Naive B cell (primary cell): ENCODE results near the gene NOL4L. TPM values are rescaled to one million over a fixed set of nuclear protein-coding genes. Genes with fewer than 3 reads are reported as not detected.

Source experiments
- ATAC-seq, 2 donors: fragments of 150-1000 bp; cut with Tn5 transposase; 2 replicates each; pipeline ENCODE4 v1.10.0; 2021; ENCODE audit warnings: low read depth in 2 of 2, mild to moderate bottlenecking in 2 of 2, moderate library complexity in 2 of 2
- DNase-seq: peaks from one replicate; pipeline ENCODE4 v3.0.0; 2022
- H3K27ac Mint-ChIP-seq, 6 donors: one replicate each; pipeline ENCODE4 v1.8.0; 2020 to 2022; ENCODE audit warnings: mild to moderate bottlenecking in 6 of 6, mixed read lengths in 6 of 6, moderate library complexity in 5 of 6, inconsistent platforms in 2 of 6
- H3K27me3 Mint-ChIP-seq, 3 donors: one replicate each; pipeline ENCODE4 v1.8.0; 2021 to 2022; ENCODE audit warnings: mixed read lengths in 3 of 3, mild to moderate bottlenecking in 1 of 3
- H3K36me3 Mint-ChIP-seq, 2 donors: one replicate each; pipeline ENCODE4 v1.8.0; 2020 to 2022; ENCODE audit warnings: mixed read lengths in 2 of 2, inconsistent platforms in 1 of 2, mild to moderate bottlenecking in 1 of 2
- H3K4me1 Mint-ChIP-seq, 3 donors: one replicate each; pipeline ENCODE4 v1.8.0; 2020 to 2022; ENCODE audit warnings: mixed read lengths in 3 of 3, inconsistent platforms in 1 of 3, mild to moderate bottlenecking in 1 of 3, moderate library complexity in 1 of 3
- H3K4me3 Mint-ChIP-seq, 8 donors: one replicate each; pipeline ENCODE4 v1.8.0; 2020 to 2022; ENCODE audit warnings: mild to moderate bottlenecking in 8 of 8, mixed read lengths in 8 of 8, moderate library complexity in 8 of 8, inconsistent platforms in 2 of 8
- H3K9me3 Mint-ChIP-seq, 7 donors: one replicate each; pipeline ENCODE4 v1.8.0; 2020 to 2022; ENCODE audit warnings: mixed read lengths in 7 of 7, mild to moderate bottlenecking in 5 of 7, inconsistent platforms in 2 of 7, moderate library complexity in 1 of 7
- polyA plus RNA-seq, 6 donors: library from polyadenylated mRNA; unstranded; fragments of 300-500 nt; fragmentation: Illumina TruSeq; gene quantifications; one replicate each; pipeline ENCODE4 v1.2.3, GENCODE V29; 2021; ENCODE audit warnings: low read depth in 6 of 6

NOL4L gene
- polyA plus RNA-seq, 6 donors from 2014 or later: 1.3 to 4.2 (median 1.5) TPM; not detected in 1

DNA sequence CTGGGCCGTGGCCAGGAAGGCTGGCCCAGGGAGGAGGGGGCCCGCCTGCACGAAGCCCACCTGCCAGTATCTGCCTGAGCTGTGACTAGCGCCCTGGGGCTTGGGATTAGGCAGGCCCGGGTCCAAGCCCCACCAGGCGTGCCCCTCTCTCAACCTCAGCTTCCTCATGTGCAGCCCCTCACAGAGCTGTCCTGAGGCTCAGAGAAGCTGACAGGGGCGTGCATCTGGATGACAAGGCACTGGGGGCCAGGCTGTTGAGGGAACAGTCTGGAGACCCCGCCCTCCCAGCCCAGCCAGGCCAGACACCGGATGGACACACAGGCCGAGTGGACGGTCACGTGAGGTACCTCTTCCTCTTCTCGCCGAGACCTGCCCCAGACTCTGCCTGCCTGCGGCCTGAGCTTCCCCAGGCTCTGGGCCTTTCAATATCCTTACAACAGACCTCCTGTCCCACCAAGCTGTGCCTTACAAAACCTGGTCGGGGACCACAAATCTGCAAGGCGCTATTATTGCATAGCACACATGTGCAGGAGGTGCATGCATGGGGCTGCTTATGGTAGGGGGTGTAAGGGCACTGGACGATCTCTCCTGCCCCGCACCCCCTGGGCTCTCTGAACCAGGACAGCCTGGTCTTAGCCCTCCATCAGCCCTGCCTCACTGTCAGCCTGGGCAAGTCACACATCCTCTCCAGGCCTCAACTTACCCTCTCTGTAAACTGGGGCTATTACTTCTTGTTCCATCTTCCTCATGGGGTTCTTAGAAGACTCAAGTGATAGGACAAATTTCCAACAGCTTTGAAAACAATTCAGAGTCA is 20.0 kb downstream of the NOL4L start:
- Mint-ChIP-seq H3K4me1 (peaks cover 2 to 27% (median 8%) of the 10 kb centered on the region in 3 donors), H3K9me3 (no peaks in the 10 kb centered on the region), H3K4me3 (no peak overlapping the region), H3K27me3 (peaks cover 4 to 7% (median 6%) of the 10 kb centered on the region in 3 donors), H3K27ac (peak overlapping the region in 1 of 6 donors; percentile 75), H3K36me3 (no peaks in the 10 kb centered on the region)
- ATAC-seq: no peak
- DNase-seq: no peak

DNA sequence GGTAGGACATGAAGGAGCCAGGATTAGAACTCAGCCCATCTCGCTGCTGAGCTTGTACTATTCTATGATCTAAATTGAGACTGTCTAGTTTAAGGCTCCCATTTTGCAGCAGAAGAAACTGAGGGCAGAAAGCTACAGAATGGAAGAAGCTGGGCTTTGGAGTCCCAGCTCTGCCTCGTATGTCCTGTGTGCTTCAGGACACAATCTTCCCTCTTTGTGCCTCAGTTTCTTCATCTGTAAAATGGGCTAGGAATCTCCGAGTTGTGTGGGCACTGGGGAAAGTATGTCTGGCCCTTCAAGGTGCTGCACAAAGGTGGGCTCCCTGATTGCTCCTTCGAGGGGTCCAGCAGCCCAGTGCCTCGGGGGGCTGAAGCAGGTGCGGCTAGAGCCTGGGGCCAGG is 20.7 kb downstream of the NOL4L start:
- H3K27me3 Mint-ChIP-seq: peaks cover 6 to 8% (median 8%) of the 10 kb centered on the region in 3 donors
- no peak for DNase-seq
- H3K27ac Mint-ChIP-seq: no peak overlapping the region
- H3K9me3 Mint-ChIP-seq: no peaks in the 10 kb centered on the region
- H3K36me3 Mint-ChIP-seq: no peaks in the 10 kb centered on the region
- H3K4me1 Mint-ChIP-seq: peaks cover 2 to 29% (median 8%) of the 10 kb centered on the region in 3 donors
- ATAC-seq: no peak
- H3K4me3 Mint-ChIP-seq: no peak overlapping the region

DNA sequence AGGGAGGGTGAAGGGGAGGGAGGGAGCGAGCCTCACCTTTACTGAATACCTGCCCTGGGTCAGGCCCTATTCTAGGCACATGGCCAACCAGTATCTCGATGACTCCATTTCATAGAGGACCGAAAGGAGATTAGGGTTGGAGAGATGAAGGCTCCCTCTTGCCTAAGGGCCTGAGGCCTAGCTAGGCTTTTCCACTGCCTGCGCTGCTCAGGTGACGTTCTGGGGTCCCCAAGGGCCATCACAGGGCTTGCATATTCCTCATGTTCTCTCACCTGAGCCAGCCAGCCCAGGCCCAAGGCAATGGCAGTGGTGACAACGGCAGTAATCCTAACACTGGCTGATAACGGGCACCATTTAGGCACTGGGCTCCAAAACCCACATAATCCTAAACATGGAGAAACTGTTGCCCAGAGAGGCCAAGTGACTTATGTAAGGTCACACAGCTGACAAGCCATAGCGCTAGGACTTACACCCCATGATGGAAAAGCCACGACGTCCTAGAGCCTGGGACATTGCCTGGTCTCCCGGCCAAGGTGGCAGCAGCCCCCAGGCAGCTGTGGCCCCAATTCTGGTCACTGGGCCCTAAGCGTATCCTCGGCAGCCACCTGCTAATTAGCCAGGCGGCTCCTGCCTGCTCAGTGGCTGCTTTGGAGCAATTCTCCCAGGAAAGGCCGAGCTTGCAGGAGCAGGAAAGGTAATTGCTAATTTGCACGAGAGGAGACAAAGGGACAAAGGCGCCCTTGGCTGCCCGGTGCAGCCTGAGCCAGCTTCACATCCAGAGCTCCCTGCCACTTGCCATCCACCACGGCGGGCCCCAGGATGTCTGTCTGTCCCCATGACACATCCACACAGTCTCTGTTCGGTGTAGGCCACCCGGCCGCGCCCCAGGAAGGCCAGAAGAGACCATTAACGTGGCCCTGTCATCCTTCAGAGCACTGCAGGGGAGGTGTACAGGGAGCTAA is 21.5 kb downstream of the NOL4L start:
- Mint-ChIP-seq H3K27ac (no peak overlapping the region), H3K27me3 (peaks cover 10 to 17% (median 14%) of the 10 kb centered on the region in 3 donors), H3K36me3 (no peaks in the 10 kb centered on the region), H3K4me3 (no peak overlapping the region), H3K4me1 (peaks cover 2 to 29% (median 11%) of the 10 kb centered on the region in 3 donors), H3K9me3 (no peaks in the 10 kb centered on the region)
- ATAC-seq (no peak), DNase-seq (no peak)

GRCh38 chr20:32562495-32562911 is 22.6 kb downstream of the NOL4L start:
- peak overlapping the region in 1 of 6 donors; percentile 70 for H3K27ac Mint-ChIP-seq

GRCh38 chr20:32560989-32561830 is 23.9 kb downstream of the NOL4L start:
- DNase-seq (no peak), ATAC-seq (peak; percentile 48 to 50)
- peak overlapping the region in 1 of 6 donors; percentile 36 for H3K27ac Mint-ChIP-seq
- no peaks in the 10 kb centered on the region for H3K36me3 Mint-ChIP-seq
- peaks cover 10 to 22% (median 14%) of the 10 kb centered on the region in 3 donors for H3K27me3 Mint-ChIP-seq
- H3K9me3 Mint-ChIP-seq: no peaks in the 10 kb centered on the region
- H3K4me3 Mint-ChIP-seq: no peak overlapping the region
- H3K4me1 Mint-ChIP-seq: peaks cover 2 to 29% (median 11%) of the 10 kb centered on the region in 3 donors

More at GRCh38 chr20:32562495-32562911, 22.6 kb downstream of the NOL4L start:
- DNase-seq (no peak), ATAC-seq (no peak)
- Mint-ChIP-seq H3K4me1 (peaks cover 2 to 29% (median 11%) of the 10 kb centered on the region in 3 donors), H3K4me3 (no peak overlapping the region), H3K27me3 (peaks cover 10 to 22% (median 14%) of the 10 kb centered on the region in 3 donors), H3K36me3 (no peaks in the 10 kb centered on the region), H3K9me3 (no peaks in the 10 kb centered on the region)

DNA sequence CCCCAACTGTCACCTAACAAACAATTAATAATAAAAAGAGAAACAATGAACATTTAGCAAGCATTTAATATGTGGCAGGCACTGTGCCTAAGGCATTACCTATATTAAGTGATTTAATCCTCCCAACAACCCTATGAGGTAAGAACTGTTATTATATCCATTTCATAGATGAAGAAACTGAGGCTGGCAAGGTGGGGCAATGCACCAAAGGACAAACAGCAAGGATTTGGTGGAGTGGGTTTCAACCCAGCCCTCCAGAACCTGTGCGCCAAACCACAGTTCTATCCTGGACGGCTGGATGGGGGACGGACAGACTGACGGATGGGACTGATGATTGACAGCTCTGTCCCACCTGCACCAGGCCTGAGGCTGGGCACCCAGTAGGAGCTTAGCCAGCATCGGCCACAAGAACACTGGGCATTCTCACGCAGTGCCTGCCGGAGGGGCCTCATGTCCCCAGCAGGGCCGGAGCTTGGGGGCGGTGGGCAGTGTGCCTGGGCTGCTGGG is 24.6 kb downstream of the NOL4L start:
- H3K4me3 Mint-ChIP-seq: peak overlapping the region in 2 of 8 donors; percentile 5 to 24
- peaks cover 2 to 26% (median 10%) of the 10 kb centered on the region in 3 donors for H3K4me1 Mint-ChIP-seq
- DNase-seq (no peak), ATAC-seq (no peak)
- H3K27ac Mint-ChIP-seq: peak overlapping the region in 1 of 6 donors; percentile 51
- no peaks in the 10 kb centered on the region for H3K9me3 Mint-ChIP-seq
- peaks cover 10 to 22% (median 14%) of the 10 kb centered on the region in 3 donors for H3K27me3 Mint-ChIP-seq
- H3K36me3 Mint-ChIP-seq: no peaks in the 10 kb centered on the region

DNA sequence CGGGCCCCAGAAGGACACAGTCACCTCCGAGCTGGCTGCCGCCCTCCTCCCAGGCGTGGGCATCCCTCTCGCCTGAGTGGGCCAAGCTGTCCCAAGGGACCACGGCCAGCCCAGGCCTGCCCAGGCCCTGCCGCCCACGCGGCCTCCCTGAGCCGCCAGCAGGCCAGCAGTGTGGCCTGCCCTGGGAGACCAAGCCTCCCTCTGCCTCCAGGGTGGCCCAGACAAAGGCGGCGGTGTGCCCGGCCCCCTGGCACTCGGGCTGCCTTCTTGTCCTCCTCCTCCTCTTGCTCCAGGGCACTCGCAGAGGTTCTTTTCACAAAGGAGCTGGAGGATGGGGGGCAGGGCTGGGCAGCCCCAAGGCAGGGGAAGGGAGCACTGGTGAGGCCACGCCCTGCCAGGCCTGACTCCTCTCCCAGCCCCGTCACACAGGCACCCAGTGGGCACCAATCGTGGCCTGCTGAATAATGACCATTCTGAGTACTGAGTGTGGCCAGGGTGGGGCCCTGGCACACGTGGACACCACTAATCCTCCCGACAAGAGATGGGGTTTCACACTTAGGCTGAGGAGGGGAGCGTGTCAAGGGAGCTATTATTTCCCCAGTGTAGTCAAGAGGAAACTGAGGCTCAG is 25.3 kb downstream of the NOL4L start:
- Mint-ChIP-seq H3K27ac (no peak overlapping the region), H3K4me3 (no peak overlapping the region), H3K9me3 (no peaks in the 10 kb centered on the region), H3K27me3 (peaks cover 10 to 22% (median 14%) of the 10 kb centered on the region in 3 donors), H3K36me3 (no peaks in the 10 kb centered on the region), H3K4me1 (peaks cover 2 to 23% (median 10%) of the 10 kb centered on the region in 3 donors)
- ATAC-seq (no peak), DNase-seq (no peak)

DNA sequence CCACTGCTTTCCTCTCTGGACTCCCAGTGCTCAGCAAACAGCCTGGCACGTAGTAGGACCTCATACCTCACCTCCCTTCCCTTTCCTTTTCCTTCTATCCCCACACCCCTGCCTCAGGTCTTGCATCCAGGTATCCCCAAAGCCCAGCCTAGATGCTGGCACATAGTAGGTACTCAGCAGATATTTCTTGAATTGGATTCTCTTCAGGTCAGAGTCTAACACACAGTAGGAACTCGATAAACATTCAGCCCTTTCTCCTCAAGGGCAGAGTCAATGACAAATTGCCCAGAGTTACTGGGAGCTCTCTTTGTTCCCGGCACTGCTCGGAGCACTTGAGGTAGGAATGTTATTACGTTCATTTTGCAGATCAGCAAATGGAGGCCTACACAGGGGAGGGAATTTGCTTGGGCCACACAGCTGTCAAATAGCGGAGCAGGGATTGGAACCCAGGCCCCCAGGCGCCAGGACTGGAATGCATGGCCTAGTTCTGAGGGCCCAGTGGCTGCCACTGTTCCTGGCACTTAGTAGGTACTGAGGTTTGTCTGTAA is 25.9 kb downstream of the NOL4L start:
- ATAC-seq (no peak), DNase-seq (no peak)
- Mint-ChIP-seq H3K27ac (no peak overlapping the region), H3K27me3 (peaks cover 10 to 22% (median 14%) of the 10 kb centered on the region in 3 donors), H3K4me3 (no peak overlapping the region), H3K4me1 (peaks cover 2 to 28% (median 14%) of the 10 kb centered on the region in 3 donors), H3K36me3 (no peaks in the 10 kb centered on the region), H3K9me3 (no peaks in the 10 kb centered on the region)

GRCh38 chr20:32558526-32558925 is 26.6 kb downstream of the NOL4L start:
- DNase-seq: no peak
- Mint-ChIP-seq H3K4me3 (peak overlapping the region in 1 of 8 donors; percentile 77), H3K27me3 (peaks cover 10 to 22% (median 14%) of the 10 kb centered on the region in 3 donors), H3K36me3 (no peaks in the 10 kb centered on the region), H3K4me1 (peaks cover 2 to 28% (median 14%) of the 10 kb centered on the region in 3 donors), H3K9me3 (no peaks in the 10 kb centered on the region), H3K27ac (no peak overlapping the region)
- ATAC-seq: no peak

DNA sequence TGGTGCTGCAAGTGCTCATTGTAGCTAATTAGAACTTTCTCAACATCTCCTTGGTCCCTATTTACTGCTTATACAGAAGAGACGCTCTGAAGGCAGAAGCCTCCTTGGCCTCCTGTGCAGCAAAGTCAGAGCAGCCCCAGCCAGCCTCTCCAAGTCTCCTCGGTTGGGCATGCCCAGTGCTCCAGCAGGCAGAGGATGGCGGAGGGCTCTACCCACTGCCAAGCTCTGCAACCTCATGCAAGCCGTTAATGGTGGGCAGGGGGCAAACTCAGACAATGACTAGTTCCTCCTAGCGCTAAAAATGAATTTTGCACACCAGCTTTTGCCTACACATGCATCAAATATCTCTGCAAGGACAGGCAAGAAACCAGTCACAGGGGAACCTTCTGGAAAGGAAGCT is 27.8 kb downstream of the NOL4L start:
- H3K27ac Mint-ChIP-seq: peak overlapping the region in 1 of 6 donors; percentile 78
- H3K27me3 Mint-ChIP-seq: peaks cover 10 to 22% (median 14%) of the 10 kb centered on the region in 3 donors
- no peaks in the 10 kb centered on the region for H3K36me3 Mint-ChIP-seq
- DNase-seq: no peak
- ATAC-seq: no peak
- peak overlapping the region in 1 of 8 donors; percentile 22 for H3K4me3 Mint-ChIP-seq
- H3K4me1 Mint-ChIP-seq: peaks cover 2 to 24% (median 14%) of the 10 kb centered on the region in 3 donors
- no peaks in the 10 kb centered on the region for H3K9me3 Mint-ChIP-seq

- Mint-ChIP-seq H3K27ac (no peak overlapping the region), H3K4me3 (no peak overlapping the region), H3K36me3 (no peaks in the 10 kb centered on the region), H3K27me3 (peaks cover 10 to 22% (median 14%) of the 10 kb centered on the region in 3 donors), H3K4me1 (peaks cover 2 to 20% (median 14%) of the 10 kb centered on the region in 3 donors), H3K9me3 (no peaks in the 10 kb centered on the region)
- no peak for ATAC-seq
- no peak for DNase-seq
These were observed 28.6 kb downstream of the NOL4L start for GRCh38 chr20:32556312-32557184.
